Stimulated activated CD4-positive, alpha-beta T cell treated with anti-CD3 and anti-CD28 coated beads, Interleukin-15, amount 100 ng/mL, for 24 hours (primary cell): ENCODE data around the gene PTPRS.
"Not testable (repeated sequence)": the region's sequence is repeated elsewhere in the genome, so short reads cannot be mapped to it uniquely, and the experiment has no call there.

Experiments
- DNase-seq: peaks from one replicate; pipeline ENCODE4 v3.0.0-alpha.2; 2020

Gene PTPRS

DNA sequence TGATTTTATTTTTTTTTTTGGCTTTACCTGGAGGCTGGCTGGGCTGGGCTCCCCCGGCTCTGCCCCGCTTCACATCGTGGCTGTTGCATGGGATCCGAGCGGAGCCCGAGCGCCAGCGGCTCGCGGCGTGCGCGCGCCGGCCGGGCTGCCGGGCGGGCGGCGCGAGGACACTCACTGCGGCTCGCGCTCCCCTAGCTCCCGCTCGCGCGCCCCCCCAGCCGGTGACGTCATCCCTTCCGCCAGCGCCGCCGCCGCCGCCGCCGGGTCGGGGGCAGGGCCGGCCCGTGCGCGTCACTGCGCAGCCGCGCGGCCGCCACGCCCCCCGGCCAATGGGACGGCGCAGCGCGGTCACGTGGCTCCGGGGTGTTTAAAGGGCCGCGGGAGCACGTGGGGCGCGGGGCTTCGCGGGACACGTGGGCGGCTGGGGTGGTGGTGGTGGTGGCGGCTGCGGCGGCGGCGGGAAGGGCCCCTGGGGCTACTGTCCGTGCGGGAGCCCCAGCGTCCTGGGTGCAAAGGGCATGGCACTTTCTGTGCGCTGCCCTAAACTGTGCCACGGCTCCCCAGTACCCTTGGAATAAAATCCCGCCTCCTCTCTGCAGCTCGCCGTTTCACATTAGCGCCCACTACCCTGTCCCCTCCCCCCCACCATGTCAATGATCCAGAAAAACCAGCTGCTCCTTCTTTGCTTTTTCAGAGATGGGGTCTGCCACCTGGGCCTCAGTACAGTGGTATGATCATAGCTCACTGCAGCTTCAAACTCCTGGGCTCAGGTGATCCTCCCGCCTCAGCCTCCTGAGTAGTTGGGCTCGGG is at the start of gene PTPRS:
TSS of gene PTPRS (minus strand) at position 176 of the 811 bp plus-strand sequence. CDS start 54,672 bp downstream, outside the sequence.
- peak; percentile 76 for DNase-seq

DNA sequence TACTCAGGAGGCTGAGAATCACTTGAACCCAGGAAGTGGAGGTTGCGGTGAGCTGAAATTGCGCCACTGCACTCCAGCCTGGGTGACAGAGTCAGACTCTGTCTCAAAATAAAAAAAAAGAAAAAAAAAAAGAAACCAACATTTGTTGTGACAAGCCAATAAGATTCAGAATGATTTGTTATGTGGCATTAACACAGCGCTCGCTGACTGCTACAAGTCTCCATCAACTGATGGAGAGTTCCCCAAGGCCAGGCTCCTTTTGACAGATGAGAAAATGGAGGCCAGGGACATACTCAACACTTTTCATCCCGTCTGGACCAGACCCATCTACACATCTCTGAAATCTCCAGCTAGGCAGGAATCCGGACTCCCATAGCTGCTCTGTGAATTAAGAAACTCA is 48.7 kb upstream of the PTPRS start:
- no peak for DNase-seq

DNA sequence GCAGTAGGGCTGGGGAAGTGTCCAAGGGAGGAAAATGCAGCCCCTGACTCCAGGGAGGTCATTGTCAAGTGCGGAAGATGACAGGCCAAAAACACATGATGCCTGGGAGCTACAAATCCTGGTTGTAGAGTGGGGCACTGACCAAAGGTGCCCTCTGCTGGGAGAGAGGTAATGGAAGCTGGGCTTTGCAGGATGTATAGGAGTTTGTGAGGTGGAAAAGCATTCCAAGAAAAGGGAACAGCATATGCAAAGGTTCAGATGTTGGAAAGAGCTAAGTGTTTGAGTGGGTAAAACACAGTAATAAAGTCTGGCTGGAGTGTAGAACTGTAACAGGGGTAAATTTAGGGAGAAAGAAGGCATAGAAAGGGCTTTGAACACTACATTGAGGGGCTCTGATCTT is 46.9 kb upstream of the PTPRS start:
- DNase-seq: no peak

DNA sequence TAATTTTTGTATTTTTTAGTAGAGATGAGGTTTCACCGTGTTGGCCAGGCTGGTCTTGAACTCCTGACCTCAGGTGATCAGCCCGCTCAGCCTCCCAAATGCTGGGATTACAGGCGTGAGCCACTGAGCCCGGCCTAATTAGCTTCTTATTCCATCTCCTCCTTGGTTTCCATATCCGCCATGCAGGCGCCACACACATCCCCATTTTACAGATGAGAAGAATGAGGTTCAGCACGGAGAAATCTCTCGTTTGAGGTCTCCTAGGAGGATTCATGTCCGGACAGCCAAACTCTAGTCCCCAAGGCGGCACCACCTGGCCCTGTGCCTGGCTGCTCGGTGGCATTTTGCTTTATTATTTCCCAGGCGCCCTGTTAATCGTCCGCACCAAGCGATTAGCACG is 46.2 kb upstream of the PTPRS start:
- no peak for DNase-seq

DNA sequence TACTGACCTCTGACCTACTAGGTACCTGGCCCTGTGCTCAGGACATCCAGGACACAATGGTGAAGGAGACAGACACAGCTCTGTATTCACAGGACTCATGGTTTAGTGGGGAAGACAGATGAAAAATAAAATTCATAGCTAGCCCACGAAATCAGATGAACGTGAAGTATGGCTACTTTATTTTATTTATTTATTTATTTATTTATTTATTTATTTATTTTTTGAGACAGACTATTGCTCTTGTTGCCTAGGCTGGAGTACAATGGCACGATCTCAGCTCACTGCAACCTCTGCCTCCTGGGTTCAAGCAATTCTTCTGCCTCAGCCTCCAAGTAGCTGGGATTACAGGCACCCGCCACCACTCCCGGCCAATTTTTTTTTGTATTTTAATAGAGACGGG is 40.6 kb upstream of the PTPRS start:
- DNase-seq: not testable (repeated sequence)

DNA sequence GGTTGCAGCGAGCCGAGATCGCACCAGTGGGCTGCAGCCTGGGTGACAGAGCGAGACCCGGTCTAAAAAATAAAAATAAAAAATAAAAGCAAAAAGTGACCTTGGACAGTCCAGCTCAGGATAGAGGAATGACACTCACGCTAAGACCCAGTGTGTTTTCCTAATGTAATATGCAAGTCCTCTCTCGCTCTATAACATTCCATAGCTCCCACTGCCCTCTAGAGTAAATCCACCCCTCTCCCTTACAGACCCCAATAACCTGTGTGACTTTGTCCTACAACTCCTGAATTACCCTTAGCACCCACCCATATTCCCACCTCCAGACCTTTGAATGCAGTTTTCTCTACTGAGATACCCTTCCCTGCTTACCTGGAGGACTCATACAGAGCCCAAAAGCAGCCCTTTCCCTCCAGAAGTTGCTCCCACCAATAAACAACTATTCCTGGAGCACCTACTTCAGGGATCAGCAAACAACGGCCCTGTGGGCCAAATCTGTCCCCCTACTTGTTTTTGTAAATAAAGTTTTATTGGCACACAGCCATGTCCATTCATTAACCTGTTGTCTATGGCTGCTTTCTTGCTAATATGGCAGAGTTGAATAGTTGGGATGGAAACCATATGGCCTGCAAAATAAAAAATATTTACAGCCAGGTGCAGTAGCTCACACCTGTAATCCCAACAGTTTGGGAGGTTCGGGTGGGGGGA is 39.8 kb upstream of the PTPRS start:
- DNase-seq: no peak

DNA sequence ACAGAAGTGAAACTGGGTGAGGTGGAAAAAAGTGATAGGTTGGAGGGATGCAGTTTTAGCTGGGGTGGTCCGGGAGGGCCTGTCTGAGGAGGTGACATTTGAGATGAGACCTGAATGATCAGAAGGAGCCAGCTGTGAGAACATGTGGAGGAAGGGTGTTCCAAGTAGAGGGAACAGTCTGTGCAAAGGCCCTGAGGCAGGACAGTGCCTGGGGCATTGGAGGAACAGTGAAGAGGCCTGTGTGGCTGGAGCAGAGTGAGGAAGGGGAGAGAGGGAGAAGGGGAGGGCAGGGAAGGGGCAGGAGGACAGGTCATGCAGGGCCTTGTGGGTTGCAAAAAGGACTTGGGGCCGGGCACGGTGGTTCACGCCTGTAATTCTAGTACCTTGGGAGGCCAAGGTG is 36.3 kb upstream of the PTPRS start:
- DNase-seq: no peak

DNA sequence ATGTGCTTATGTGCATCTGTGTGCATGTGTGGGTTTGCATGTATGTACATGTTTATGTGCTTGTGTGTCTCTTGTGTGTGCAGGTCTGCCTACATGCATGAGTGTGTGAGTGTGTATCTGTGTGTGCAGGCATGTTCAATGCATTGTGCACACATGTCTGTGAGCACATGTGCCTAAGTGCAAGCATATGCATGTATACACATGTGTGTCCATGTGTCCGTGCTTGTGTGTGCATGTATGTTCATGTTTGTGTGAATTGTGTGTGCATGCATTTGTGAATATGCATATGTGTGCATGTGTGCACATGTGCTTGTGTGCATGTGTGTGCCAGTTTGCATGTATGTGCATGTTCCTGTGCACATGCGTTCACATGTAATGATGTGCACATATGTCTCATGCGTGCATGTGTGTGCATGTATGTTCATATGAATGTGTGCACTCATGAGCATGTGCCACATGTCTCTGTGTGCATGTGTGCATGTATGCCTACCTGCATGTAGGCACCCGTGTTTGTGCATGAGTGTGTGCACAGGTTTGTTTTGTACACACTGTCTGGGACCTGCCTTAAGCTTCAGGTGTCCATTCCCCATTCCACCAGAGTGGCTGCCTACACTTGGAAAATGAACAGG is 32.1 kb upstream of the PTPRS start:
- DNase-seq: no peak

DNA sequence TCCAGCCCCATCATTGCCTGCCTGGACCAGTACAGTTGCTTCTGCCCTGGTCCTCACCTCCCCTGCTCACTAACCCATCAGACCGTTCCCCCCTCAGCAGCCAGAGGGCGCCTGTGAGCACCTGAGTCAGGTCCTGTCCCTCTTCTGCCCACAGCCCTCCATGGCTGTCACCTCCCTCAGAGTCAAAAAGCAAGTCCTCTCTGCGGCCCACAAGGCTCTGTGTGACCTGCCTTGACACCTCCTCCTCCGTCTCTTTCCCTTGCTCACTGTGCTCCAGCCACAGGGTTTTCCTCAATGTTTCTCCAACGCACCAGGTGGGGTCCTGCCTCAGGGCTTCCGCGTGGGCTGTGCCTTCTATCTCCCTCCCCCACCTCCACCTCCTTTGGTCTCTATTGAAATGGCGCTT is 29.4 kb upstream of the PTPRS start:
- peak; percentile 78 for DNase-seq

DNA sequence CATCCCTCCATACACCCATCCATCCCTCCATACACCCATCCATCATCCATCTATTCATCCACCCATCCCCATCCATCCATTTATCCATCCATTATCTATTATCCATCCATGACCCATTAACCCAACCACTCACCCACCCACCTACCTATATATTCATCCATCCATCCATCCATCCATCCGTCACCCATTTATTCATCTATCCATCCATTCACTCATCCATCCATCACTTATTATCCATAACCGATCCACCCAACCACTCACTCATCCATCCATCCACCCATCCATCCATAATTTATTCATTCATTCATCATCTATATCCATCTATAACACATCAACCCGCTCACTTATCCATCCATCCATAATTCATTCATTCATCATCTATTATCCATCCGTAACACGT is 28.7 kb upstream of the PTPRS start:
- no peak for DNase-seq

DNA sequence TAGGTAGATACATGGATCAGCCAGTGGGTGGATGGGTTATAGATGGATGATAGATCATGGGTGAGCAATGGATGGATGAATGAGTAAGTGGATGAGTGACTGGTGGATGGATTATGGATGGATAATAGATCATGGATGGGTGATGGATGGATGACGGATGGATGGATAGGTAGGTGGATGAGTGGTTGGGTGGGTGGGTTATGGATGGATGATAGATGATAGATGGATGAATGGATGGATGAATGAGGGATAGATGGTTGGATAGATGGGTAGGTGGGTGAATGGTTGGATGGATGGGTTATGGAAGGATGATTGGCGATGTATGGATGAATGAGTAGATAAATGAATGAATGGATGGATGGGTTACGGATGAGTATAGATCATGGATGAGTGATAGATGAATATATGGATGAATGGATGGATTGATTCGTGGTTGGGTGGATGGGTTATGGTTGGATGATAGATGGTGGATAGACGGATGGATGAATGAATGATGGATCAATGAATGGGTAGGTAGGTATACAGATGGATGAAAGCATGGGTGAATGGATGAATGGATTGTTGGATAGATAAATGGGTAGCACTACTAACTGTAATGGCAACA is 27.0 kb upstream of the PTPRS start:
- no peak for DNase-seq

DNA sequence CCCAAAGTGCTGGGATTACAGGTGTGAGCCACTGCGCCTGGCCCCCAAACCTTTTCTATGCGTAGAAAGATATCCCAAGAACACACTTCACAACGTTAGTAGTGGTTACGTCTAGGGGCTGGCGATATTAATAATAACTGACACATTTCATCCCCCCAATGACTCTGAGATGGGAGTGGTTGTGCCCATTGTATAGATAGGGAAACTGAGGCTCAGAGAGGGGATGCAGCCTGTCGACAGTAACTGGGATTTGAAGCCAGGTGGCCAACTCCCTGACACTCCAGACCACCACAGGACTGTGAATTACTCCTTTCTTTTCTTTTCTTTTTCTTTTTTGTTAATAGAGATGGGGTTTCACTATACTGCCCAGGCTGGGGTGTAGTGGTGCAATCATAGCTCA is 25.3 kb upstream of the PTPRS start:
- DNase-seq: no peak

DNA sequence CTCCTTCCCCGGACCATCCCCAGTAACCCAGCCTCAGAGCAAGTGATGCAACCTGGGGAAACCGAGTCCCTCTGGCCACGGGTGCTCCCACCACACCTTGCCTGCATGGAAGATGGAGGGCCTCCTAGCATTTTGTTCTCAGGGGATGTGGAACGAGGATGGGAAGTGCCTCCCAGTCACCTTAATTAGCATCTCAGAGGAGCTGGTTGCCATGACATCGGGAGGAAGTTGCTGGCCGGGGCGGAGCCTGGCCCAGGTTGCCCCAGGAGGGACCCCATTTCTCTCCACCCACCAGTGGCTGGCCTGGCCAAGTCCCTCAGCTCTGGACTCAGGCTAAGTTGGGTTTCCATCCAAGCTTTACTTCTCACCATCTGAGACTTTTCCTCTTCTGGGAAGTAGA is 24.1 kb upstream of the PTPRS start:
- DNase-seq: no peak

DNA sequence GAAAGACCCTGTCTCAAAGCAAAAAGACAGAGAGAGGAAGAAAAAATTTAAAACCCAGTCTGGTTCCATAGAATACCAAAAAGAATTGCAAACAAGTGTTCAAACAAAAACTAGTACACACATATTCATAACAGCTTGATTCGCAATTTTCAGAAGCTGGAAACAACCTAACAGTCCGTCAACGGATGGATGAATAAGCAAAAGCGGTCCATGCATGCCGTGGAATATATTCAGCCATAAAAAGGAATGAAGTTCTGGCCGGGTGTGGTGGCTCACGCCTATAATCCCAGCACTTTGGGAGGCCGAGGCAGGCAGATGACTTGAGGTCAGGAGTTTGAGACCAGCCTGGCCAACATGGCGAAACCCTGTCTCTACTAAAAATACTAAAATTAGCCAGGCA is 21.2 kb upstream of the PTPRS start:
- not testable (repeated sequence) for DNase-seq

DNA sequence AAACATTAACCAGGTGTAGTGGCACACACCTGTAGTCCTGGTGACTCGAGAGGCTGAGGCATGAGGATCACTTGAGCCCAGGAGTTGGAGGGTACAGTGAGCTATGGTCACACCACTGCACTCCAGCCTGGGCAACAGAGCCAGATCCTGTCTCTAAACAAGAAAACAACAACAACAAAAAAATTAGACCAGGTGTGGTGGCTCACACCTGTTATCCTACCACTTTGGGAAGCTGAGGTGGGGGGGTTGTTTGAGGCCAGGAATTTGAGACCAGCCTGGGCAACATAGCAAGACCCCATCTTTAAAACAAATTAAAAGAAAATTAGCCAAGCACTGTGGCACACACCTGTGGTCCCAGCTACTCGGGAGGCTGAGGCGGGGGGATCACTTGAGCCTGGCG is 20.8 kb upstream of the PTPRS start:
- DNase-seq: no peak

DNA sequence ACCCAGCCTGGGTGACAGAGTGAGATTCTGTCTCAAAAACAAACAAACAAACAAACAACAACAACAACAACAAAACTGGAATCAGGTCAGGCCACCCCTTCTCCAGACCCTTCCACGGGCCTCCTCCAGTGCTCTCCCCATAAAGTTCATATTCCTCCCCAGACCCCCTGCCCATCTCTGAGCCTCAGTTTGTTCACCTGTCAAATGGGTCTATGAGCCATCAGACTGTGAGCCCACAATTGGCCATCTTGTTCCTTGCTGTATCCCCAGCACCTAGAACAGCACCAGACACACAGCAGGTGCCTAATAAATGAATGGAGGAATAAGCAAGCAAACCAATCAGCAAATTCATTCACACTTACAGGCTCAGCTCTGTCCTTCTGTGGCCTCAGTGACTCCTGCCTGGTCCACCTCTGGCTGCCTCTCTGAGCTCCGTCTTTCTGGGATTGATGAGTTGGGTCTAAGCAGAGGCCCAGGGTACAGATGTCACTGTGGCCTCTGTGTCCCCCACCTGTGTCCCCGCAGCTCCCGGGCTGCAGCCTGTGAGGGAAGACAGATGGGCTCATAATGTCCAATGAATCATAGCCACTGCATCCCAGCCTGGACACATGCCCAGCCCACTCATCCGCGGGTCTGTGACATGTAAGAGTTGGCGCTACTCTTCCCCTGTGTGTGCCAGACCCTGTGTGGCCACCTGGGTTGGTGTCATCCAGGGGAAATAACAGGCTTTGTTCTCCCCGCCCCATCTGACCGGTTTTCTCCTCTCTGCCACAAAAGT is 19.6 kb upstream of the PTPRS start:
- DNase-seq: no peak

DNA sequence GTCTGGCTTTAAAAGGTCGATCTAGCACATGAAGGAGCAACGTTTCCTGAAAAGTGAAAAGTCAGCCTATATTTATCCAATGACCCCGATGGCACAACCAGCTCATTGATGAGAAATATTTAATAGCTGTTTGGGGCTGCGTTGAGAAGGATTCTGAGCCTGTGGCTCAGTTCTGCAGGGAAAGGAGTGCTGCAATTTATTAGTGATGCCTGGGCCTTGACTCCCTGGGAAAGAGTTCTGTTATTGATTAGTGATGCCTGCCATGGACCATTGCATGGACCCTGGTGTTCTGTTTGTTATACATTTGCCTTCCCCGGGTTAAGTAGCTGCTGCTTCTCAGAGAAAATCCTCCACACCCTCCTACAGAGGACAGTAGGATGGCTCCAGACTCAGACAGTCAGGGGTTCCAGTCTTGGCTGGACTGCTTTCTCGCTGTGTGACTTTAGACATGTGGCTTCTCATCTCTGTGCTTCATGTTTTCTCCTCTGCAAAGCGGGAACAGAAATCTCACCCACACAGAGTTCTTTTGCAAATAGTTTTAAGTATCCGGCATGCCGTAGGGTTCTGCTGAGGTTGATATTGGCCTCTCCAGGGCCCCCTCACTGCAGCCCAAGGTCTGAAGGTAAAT is 17.7 kb upstream of the PTPRS start:
- DNase-seq: no peak

DNA sequence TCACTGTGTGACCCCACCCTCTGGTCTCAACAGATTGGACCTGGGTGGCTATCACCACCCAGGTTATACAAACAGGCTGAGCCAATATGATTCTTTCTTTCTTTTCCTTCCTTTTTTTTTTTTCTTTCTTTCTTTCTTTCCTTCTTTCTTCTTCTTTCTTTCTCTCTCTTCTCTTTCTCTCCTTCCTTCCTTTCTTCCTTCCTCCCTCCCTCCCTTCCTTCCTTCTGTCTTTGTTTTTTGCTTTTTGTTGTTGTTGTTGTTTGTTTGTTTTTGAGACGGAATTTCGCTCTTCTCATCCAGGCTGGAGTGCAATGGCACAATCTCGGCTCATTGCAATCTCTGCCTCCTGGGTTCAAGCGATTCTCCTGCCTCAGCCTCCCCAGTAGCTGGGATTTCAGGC is 17.0 kb upstream of the PTPRS start:
- no peak for DNase-seq

DNA sequence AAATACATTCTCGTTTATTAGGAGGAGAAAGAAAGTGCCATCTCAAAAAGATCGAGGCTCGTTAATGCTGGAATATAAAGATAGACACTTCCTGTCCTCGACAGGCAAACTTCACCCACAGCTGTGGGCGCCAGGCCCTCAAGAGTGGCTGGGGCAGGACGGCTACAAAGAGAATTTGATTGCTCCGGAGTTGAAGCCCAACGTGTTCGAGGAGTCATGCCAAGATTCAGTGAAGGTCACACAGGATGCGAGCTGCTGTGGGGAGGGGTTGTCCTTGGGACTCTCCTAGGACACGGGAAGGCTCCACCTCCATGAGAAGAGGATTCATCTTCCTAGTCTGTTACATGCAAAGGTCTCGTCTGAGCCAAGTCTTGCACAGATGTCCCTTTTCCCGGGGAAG is 16.3 kb upstream of the PTPRS start:
- no peak for DNase-seq

DNA sequence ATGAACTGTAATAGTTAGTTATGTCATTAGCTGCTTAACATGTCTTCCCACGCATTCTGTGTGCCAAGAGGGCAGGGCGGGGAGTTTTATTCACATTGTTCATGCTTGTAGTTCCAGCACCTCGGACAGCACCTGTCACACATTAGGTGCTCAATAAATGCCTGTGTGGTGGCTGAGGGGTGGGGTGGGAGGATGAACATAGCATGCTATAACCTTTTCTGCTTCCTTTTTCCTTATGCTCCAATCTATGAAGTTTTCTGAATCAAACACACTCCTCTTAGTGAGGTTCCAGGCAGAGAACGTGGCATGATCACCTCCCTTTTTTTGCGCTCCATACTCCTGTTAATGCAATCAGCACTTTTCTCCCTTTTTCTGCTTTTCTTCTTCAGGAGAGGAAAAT is 15.8 kb upstream of the PTPRS start:
- DNase-seq: no peak

DNA sequence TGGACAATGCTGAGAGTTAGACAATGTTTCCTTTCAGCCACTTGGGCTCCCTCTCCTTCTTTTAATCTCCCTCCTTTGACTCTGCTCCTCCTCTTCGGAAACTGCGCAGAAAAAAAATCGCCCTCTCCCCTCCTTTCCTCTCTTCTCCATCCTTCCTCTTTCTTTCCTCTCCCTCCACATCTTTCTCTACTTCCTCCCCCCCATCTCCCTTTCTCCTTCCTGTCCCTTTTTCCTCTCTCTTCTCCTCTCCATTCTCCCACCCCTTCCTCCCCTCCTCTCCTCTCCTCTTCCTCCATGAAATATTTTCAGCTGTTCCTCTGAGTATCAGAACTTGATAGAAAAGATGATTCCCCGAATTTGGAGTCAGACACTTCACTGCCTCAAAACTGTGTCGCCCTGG is 15.1 kb upstream of the PTPRS start:
- DNase-seq: no peak

DNA sequence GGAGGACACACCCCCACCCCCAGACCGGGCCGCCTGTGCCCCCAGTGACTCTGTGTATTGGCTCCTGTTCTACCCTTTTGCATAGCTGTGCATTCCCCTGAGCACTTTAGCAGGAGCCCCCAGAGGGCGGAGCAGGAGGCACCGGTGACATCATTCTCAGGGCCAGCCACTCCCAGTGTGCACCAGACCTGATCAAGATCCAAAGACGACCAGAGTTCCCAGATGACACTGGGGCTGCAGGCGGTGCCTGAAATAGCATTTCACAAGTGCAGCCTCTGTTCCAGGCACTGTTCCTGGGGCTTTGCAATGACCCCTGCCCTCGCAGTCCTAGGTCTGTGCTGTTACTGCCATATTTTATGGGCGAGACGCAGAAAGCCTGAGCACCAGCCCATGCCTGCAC is 14.5 kb upstream of the PTPRS start:
- DNase-seq: no peak
